Small intestine (tissue), 7 donors: ENCODE results near the gene MAPRE2. TPM values are rescaled to one million over a fixed set of nuclear protein-coding genes. Genes with fewer than 3 reads are reported as not detected.

ENCODE experiments used
- DNase-seq, 2 donors: peaks; one replicate each; pipeline versions ENCODE4 v3.0.0 to v3.0.0-alpha.2; 2013
- FAIRE-seq: peaks from 2 replicates; lab custom pipeline; 2012; peaks lifted over from hg19 to GRCh38; lab: Jason Lieb, UNC
- H3K27ac ChIP-seq, 3 donors: one replicate each; pipeline ENCODE4 v1.5.1; 2013; ENCODE audit warnings: low read length in 2 of 3, mild to moderate bottlenecking in 2 of 3, control low read depth in 1 of 3, inconsistent platforms in 1 of 3, low read depth in 1 of 3, moderate library complexity in 1 of 3
- H3K27me3 ChIP-seq, 3 donors: one replicate each; pipeline ENCODE4 v1.6.1; 2013; ENCODE audit warnings: low read length in 3 of 3, inconsistent platforms in 1 of 3; ENCODE audit not compliant: control insufficient read depth in 3 of 3, insufficient read depth in 3 of 3
- H3K36me3 ChIP-seq, 3 donors: one replicate each; pipeline ENCODE4 v1.6.1; 2013; ENCODE audit warnings: low read length in 3 of 3, inconsistent platforms in 1 of 3, low read depth in 1 of 3, mild to moderate bottlenecking in 1 of 3, moderate library complexity in 1 of 3; ENCODE audit not compliant: control insufficient read depth in 3 of 3, insufficient read depth in 2 of 3
- H3K4me1 ChIP-seq, 3 donors: one replicate each; pipeline ENCODE4 v1.6.1; 2013; ENCODE audit warnings: low read length in 2 of 3, inconsistent platforms in 1 of 3, low read depth in 1 of 3, mild to moderate bottlenecking in 1 of 3, moderate library complexity in 1 of 3; ENCODE audit not compliant: control insufficient read depth in 3 of 3, insufficient read depth in 2 of 3
- H3K4me3 ChIP-seq, 3 donors: one replicate each; pipeline ENCODE4 v1.5.1; 2013; ENCODE audit warnings: low read length in 3 of 3, control low read depth in 1 of 3, inconsistent platforms in 1 of 3, low read depth in 1 of 3, mild to moderate bottlenecking in 1 of 3, moderate library complexity in 1 of 3
- H3K9me3 ChIP-seq, 2 donors: one replicate each; pipeline ENCODE4 v1.6.1; 2013; ENCODE audit warnings: low read depth in 1 of 2, low read length in 1 of 2; ENCODE audit not compliant: control insufficient read depth in 2 of 2, insufficient read depth in 1 of 2
- WGBS, 3 donors: extraction: QIAGEN DNeasy Blood & Tissue Kit; methylation state at CpG; one replicate each; pipeline ENCODE4 v1.1.7; 2013; 5-methylcytosine and 5-hydroxymethylcytosine counted together
- polyA plus RNA-seq, 4 donors: library from polyadenylated mRNA; stranded (reverse) in 3 of 4; unstranded in 1 of 4; fragments of 200-250 nt in 3 of 4; fragments of 120-200 nt in 1 of 4; gene quantifications; one replicate each; pipeline versions ENCODE4 v1.2.1 to v1.2.3, GENCODE V29; 2013
- donor health status: healthy with polysubstance abuse.
- donor health status: control.
- donor health status: control.
- donor health status: Bipolar disorder and iron deficiency.
- donor health status: healthy.

MAPRE2 gene
- polyA plus RNA-seq, 4 donors, result 6.2 to 19.8 (median 11.2) TPM

GRCh38 chr18:35155398-35156117, 114.3 kb downstream of the MAPRE2 start:
- FAIRE-seq, result no peak
- 40 to 50% (median 48%) methylated on average over 8 of the region's 8 CpGs for WGBS, 3 donors

GRCh38 chr18:35157181-35157580, 116.0 kb downstream of the MAPRE2 start:
- Histone ChIP-seq H3K9me3 (no peaks in the 10 kb centered on the region), H3K27me3 (no peaks in the 10 kb centered on the region), H3K27ac (no peak overlapping the region), H3K4me3 (no peak overlapping the region), H3K4me1 (no peaks in the 10 kb centered on the region), H3K36me3 (no peaks in the 10 kb centered on the region)
- WGBS, 3 donors, result 91 to 95% (median 93%) methylated on average over 4 of the region's 4 CpGs
- FAIRE-seq (no peak), DNase-seq (no peak)

More at GRCh38 chr18:35155398-35156117, 114.3 kb downstream of the MAPRE2 start:
- Histone ChIP-seq H3K9me3 (no peaks in the 10 kb centered on the region), H3K27ac (no peak overlapping the region), H3K27me3 (no peaks in the 10 kb centered on the region), H3K4me3 (no peak overlapping the region), H3K36me3 (no peaks in the 10 kb centered on the region), H3K4me1 (no peaks in the 10 kb centered on the region)
- no peak for DNase-seq

GRCh38 chr18:35158728-35159450, 117.7 kb downstream of the MAPRE2 start:
- 62 to 64% (median 63%) methylated on average over 5 of the region's 5 CpGs for WGBS, 3 donors
- Histone ChIP-seq H3K27me3 (no peaks in the 10 kb centered on the region), H3K4me3 (no peak overlapping the region), H3K4me1 (no peaks in the 10 kb centered on the region), H3K9me3 (no peaks in the 10 kb centered on the region), H3K36me3 (no peaks in the 10 kb centered on the region), H3K27ac (no peak overlapping the region)
- FAIRE-seq (no peak), DNase-seq (peak in 1 of 2 donors; percentile 17)

- FAIRE-seq (no peak), DNase-seq (no peak)
- H3K27ac ChIP-seq, result no peak overlapping the region
- no peaks in the 10 kb centered on the region for H3K9me3 ChIP-seq
- no peaks in the 10 kb centered on the region for H3K36me3 ChIP-seq
- no peak overlapping the region for H3K4me3 ChIP-seq
- no peaks in the 10 kb centered on the region for H3K4me1 ChIP-seq
- 79 to 88% (median 80%) methylated on average over 3 of the region's 3 CpGs for WGBS, 3 donors
- H3K27me3 ChIP-seq, result no peaks in the 10 kb centered on the region
These were observed 118.6 kb downstream of the MAPRE2 start for GRCh38 chr18:35159782-35160181.

GRCh38 chr18:35161485-35161884, 120.3 kb downstream of the MAPRE2 start:
- H3K36me3 ChIP-seq, result no peaks in the 10 kb centered on the region
- H3K9me3 ChIP-seq, result no peaks in the 10 kb centered on the region
- no peaks in the 10 kb centered on the region for H3K27me3 ChIP-seq
- FAIRE-seq (no peak), DNase-seq (no peak)
- no peak overlapping the region for H3K4me3 ChIP-seq
- H3K4me1 ChIP-seq, result no peaks in the 10 kb centered on the region
- H3K27ac ChIP-seq, result no peak overlapping the region
- 89 to 94% (median 91%) methylated on average over 2 of the region's 2 CpGs for WGBS, 3 donors

- Histone ChIP-seq H3K4me1 (no peaks in the 10 kb centered on the region), H3K36me3 (no peaks in the 10 kb centered on the region), H3K9me3 (no peaks in the 10 kb centered on the region), H3K27ac (no peak overlapping the region), H3K4me3 (no peak overlapping the region), H3K27me3 (no peaks in the 10 kb centered on the region)
- 69 to 85% (median 76%) methylated on average over 3 of the region's 3 CpGs for WGBS, 3 donors
- no peak for FAIRE-seq
- no peak for DNase-seq
These were observed 120.7 kb downstream of the MAPRE2 start for GRCh38 chr18:35161934-35162333.

GRCh38 chr18:35163014-35163539, 121.9 kb downstream of the MAPRE2 start:
- H3K27ac ChIP-seq, result no peak overlapping the region
- H3K27me3 ChIP-seq, result no peaks in the 10 kb centered on the region
- no peak overlapping the region for H3K4me3 ChIP-seq
- FAIRE-seq (no peak), DNase-seq (no peak)
- H3K36me3 ChIP-seq, result no peaks in the 10 kb centered on the region
- no peaks in the 10 kb centered on the region for H3K4me1 ChIP-seq
- H3K9me3 ChIP-seq, result no peaks in the 10 kb centered on the region

GRCh38 chr18:35163721-35164120, 122.5 kb downstream of the MAPRE2 start:
- FAIRE-seq, result no peak
- H3K4me3 ChIP-seq, result no peak overlapping the region
- WGBS, 3 donors, result 76 to 88% (median 80%) methylated on average over 5 of the region's 5 CpGs

More at GRCh38 chr18:35163721-35164120, 122.5 kb downstream of the MAPRE2 start:
- Histone ChIP-seq H3K27ac (no peak overlapping the region), H3K9me3 (no peaks in the 10 kb centered on the region), H3K36me3 (no peaks in the 10 kb centered on the region), H3K4me1 (no peaks in the 10 kb centered on the region), H3K27me3 (no peaks in the 10 kb centered on the region)
- DNase-seq, result no peak
